Activated naive CD8-positive, alpha-beta T cell treated with anti-CD3 and anti-CD28 coated beads, Interleukin-2, amount 50 U/mL, for 24 hours (primary cell): Measurements from ENCODE around the gene MS4A12.
"Not testable (repeated sequence)": the region's sequence is repeated elsewhere in the genome, so short reads cannot be mapped to it uniquely, and the experiment has no call there.

ENCODE experiments used
- ATAC-seq: fragments of 150-1000 bp; cut with Tn5 transposase; one replicate; pipeline ENCODE4 v1.10.0; 2021
- DNase-seq: peaks from one replicate; pipeline ENCODE4 v3.0.0; 2021
- H3K27ac Mint-ChIP-seq: one replicate; pipeline ENCODE4 v1.8.0; 2021; ENCODE audit warnings: mild to moderate bottlenecking, mixed read lengths
- H3K27me3 Mint-ChIP-seq: one replicate; pipeline ENCODE4 v1.8.0; 2021; ENCODE audit warnings: mixed read lengths
- H3K36me3 Mint-ChIP-seq: one replicate; pipeline ENCODE4 v1.8.0; 2021; ENCODE audit warnings: low read depth, mixed read lengths
- H3K4me1 Mint-ChIP-seq: one replicate; pipeline ENCODE4 v1.8.0; 2021; ENCODE audit warnings: mixed read lengths
- H3K4me3 Mint-ChIP-seq: one replicate; pipeline ENCODE4 v1.8.0; 2021; ENCODE audit warnings: mild to moderate bottlenecking, moderate library complexity, mixed read lengths
- H3K9me3 Mint-ChIP-seq: one replicate; pipeline ENCODE4 v1.8.0; 2021; ENCODE audit warnings: mixed read lengths

Gene MS4A12

DNA sequence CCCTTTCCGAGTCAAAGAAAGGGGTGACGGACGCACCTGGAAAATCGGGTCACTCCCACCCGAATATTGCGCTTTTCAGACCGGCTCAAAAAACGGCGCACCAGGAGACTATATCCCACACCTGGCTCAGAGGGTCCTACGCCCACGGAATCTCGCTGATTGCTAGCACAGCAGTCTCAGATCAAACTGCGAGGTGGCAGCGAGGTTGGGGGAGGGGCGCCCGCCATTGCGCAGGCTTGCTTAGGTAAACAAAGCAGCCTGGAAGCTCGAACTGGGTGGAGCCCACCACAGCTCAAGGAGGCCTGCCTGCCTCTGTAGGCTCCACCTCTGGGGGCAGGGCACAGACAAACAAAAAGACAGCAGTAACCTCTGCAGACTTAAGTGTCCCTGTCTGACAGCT lies 39.8 kb downstream of the MS4A12 start:
- H3K4me1 Mint-ChIP-seq, H3K27ac Mint-ChIP-seq, H3K27me3 Mint-ChIP-seq, H3K9me3 Mint-ChIP-seq, H3K36me3 Mint-ChIP-seq, H3K4me3 Mint-ChIP-seq, DNase-seq, ATAC-seq: not testable (repeated sequence)

GRCh38 chr11:60538627-60539026 lies 46.0 kb downstream of the MS4A12 start:
- not testable (repeated sequence) for DNase-seq, H3K36me3 Mint-ChIP-seq, H3K27me3 Mint-ChIP-seq, H3K27ac Mint-ChIP-seq, H3K4me1 Mint-ChIP-seq, H3K4me3 Mint-ChIP-seq, H3K9me3 Mint-ChIP-seq, ATAC-seq

DNA sequence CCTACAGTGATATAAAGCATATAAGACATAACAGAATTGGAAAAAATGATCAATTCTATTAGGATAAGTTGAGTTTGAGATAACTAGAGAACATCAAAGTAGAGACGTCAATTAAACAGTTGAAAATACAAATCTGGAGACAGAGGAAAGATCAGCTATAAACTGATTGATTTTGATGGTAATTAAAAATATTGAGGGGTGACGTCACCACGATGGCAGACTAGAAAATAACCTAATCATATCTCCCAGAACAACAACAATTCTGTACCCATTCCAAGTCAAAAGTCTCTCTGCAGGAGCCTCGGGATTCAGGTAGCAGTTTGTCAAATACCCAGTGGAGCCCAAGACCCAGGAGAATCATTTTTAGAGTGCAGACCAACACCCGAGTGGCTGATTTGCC lies 51.5 kb downstream of the MS4A12 start:
- Mint-ChIP-seq H3K27me3 (peaks cover 10% of the 10 kb centered on the region), H3K36me3 (peaks cover 2% of the 10 kb centered on the region), H3K4me1 (no peaks in the 10 kb centered on the region), H3K27ac (no peak overlapping the region), H3K4me3 (no peak overlapping the region), H3K9me3 (peaks cover 3% of the 10 kb centered on the region)
- no peak for DNase-seq
- no peak for ATAC-seq
